Measurements from ENCODE around the gene TMEM26.

The TMEM26 gene

DNA sequence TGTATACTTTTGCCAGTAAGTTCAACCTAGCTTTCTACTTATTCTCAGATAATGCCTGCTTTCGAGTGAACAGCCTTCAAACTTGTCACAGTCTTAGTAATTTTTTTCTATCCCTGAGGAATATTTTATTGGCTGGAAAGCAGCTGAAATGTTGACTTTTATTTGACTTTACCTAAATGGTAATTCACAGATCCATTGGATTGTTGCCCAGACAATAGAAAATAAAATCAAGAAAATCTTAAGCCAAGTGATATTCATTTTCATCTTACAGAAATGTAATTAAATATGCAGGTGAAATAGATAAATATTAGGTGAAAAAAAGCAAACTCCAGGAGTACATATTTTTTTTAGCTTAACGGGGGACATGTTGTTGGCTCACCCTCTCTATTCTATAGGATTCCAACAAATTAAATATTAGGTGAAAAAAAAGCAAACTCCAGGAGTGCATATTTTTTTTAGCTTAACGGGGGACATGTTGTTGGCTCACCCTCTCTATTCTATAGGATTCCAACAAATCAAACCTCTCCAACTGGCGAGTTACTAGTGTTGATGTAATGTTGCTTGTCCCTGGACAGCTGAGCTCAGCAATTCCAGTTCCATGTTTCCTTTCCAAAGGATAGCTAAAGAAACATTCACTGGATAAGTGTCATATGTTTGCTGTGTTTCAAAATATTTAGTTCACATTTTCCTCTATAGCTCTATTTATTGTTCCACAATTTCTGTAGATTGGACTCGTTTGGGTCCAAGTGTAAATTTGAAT is 4.2 kb downstream of the TMEM26 start:
- H3K4me3 Mint-ChIP-seq, result no peak overlapping the region
- no peak overlapping the region for H3K27ac Mint-ChIP-seq
- peaks cover 29 to 32% of the 10 kb centered on the region in 2 donors for H3K27me3 Mint-ChIP-seq
- ATAC-seq (replicated peaks), result no peak
- no peaks in the 10 kb centered on the region for H3K36me3 Mint-ChIP-seq
- H3K9me3 Mint-ChIP-seq, result no peaks in the 10 kb centered on the region
- peaks cover 5 to 15% of the 10 kb centered on the region in 2 donors for H3K4me1 Mint-ChIP-seq
- no peak for DNase-seq

DNA sequence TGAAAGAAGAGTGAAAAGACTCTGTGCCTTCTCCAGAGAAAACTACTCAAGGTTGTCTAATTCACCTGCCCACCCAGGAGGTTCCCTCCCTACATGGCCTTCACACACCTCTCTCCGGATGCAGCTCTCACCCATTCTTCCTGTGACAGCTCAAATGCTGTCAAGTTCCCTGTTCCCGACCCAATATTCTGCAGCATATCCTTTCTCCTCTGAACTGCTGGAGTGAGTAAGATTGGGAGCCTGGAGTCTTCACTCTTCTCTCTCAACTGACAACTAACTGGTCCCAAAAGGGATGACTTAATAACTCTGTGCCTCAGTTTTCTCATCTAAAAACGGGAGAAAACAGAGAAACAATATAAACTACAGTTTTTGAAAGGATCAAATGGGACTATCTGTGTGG is 5.1 kb downstream of the TMEM26 start:
- H3K36me3 Mint-ChIP-seq, result no peaks in the 10 kb centered on the region
- no peak overlapping the region for H3K4me3 Mint-ChIP-seq
- H3K27me3 Mint-ChIP-seq, result peaks cover 21 to 25% of the 10 kb centered on the region in 2 donors
- DNase-seq, result no peak
- ATAC-seq (replicated peaks), result no peak
- no peaks in the 10 kb centered on the region for H3K9me3 Mint-ChIP-seq
- no peak overlapping the region for H3K27ac Mint-ChIP-seq
- peaks cover 5 to 11% of the 10 kb centered on the region in 2 donors for H3K4me1 Mint-ChIP-seq

DNA sequence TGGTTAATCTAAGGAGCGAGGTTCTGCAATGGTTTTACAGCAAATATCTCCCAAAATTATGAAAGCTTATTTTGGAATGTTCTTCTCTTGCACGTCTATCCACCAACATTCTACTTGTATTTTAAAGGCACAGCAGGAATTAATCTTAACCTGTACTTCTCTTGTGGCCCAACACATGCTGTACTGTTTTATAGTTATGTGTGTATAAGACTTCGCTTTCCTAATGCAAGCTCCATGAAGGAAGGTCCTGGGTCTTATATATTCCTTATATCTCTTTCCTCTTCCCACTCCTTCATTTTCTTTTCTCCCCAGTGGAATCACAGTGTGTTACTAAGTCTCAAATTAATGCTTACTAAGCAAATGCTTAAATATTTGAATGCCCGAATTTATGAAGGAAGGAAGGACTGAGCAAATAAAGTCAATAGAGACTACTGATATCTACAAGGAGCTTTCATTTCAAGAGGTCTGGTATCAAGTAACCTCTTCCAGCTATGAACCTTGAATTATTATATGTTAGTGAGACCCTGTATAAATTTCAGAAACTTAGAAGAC is 14.0 kb downstream of the TMEM26 start:
- Mint-ChIP-seq H3K27me3 (no peaks in the 10 kb centered on the region), H3K9me3 (no peaks in the 10 kb centered on the region), H3K27ac (no peak overlapping the region), H3K36me3 (no peaks in the 10 kb centered on the region), H3K4me3 (no peak overlapping the region), H3K4me1 (no peaks in the 10 kb centered on the region)
- DNase-seq (no peak), ATAC-seq (replicated peaks) (no peak)

DNA sequence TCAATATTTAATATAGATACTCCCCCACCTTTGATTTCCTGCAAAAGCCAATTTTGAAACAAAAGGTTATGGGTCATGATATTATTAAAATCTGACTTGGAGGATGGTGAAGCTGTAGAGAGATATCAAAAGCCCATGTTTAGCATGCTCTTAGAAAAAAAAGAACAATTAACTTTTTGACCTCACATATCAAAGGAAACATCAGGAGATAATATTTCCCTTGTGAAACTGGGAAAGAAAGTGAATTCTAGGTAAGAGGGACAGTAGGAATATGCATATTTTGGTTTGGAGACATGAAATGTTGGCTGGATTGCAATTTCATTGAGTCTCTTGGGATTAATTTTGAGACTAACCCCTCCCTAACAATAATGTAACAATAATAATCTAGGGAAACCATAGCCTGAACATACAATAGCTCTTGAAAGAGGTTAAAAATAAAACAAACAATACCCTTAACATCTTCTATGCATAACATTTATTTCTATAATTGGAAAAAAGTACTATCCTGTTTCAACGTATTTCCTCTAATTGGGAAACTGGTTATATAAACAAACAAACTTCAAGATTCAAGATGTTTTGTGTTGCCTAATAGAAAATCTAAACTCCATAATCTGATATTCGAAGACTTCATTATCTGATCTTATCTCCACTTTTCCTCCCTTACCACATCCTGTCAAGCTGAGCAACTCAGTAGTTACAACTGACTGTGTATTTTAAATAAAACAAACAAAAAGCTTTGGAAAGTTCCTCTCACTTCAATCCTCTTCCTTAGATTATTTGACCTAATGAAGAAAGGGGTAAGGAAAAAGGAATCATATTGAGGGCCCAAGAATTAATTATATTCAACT is 14.8 kb downstream of the TMEM26 start:
- Mint-ChIP-seq H3K36me3 (no peaks in the 10 kb centered on the region), H3K4me1 (no peaks in the 10 kb centered on the region), H3K4me3 (no peak overlapping the region), H3K9me3 (no peaks in the 10 kb centered on the region), H3K27me3 (no peaks in the 10 kb centered on the region), H3K27ac (no peak overlapping the region)
- DNase-seq (no peak), ATAC-seq (replicated peaks) (no peak)

DNA sequence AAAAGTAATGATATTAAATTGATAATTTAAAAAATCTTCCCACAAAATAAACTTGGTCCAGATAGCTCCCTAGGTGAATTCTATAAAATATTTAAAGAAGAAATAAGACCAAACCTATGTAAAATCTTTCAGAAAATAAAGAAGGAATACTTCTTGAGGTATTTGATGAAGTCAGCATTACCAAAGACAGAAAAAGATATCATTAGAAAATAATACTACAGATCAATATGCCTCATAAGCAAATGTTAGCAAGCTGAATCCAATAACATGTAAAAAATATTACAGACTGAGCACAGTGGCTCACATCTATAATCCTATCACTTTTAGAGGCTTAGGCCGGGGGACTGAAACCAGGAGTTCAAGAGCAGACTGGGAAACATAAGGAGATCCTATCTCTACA is 30.0 kb downstream of the TMEM26 start:
- Mint-ChIP-seq H3K4me3 (no peak overlapping the region), H3K36me3 (peaks cover 4 to 6% of the 10 kb centered on the region in 2 donors), H3K9me3 (peaks cover 21 to 22% of the 10 kb centered on the region in 2 donors), H3K4me1 (no peaks in the 10 kb centered on the region), H3K27me3 (peaks cover 3 to 12% of the 10 kb centered on the region in 2 donors), H3K27ac (no peak overlapping the region)
- no peak for ATAC-seq (replicated peaks)
- no peak for DNase-seq

DNA sequence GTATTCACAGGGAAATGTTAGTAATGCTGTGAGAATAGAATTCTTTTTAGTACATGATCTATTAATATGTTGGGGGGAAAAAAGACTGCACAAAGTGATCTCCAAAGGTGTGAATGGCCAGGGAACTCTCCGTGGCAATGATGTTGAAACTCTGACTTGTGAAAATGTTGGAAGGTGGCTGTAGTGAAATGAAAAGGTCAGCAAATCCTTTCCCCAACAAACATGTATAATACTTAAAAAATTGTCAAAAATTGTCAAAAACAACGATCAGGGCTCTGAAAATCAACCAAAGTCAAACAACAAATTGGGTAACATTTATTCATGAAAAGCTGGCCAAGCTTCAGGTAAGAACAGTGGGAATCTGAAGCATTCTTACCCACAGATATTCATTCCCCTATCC is 35.5 kb downstream of the TMEM26 start:
- Mint-ChIP-seq H3K27me3 (peaks cover 18 to 28% of the 10 kb centered on the region in 2 donors), H3K4me3 (no peak overlapping the region), H3K27ac (no peak overlapping the region), H3K9me3 (peaks cover 18 to 20% of the 10 kb centered on the region in 2 donors), H3K4me1 (no peaks in the 10 kb centered on the region), H3K36me3 (peaks cover 4 to 6% of the 10 kb centered on the region in 2 donors)
- ATAC-seq (replicated peaks), result no peak
- DNase-seq, result no peak

DNA sequence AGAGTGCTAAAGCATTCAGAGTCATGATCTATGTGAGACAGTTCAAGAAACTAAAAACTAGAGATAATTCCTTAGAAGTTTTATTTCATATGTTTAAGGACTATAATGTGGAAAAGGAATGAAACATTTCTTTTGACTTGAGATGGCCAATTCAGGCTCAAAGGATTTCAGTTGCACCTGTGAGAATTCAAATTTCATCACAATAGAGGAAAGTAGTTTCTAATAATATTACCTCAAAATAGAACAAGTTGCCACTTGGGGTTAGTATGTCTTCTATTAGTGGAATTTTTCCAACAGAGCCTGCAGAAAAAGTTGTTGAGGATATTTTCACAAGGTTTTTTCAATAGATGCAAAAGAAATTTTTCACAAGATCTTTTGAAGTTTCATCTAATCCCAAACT is 37.4 kb downstream of the TMEM26 start:
- Mint-ChIP-seq H3K4me3 (no peak overlapping the region), H3K36me3 (peaks cover 0 to 1% of the 10 kb centered on the region in 2 donors), H3K9me3 (peaks cover 10 to 12% of the 10 kb centered on the region in 2 donors), H3K27ac (no peak overlapping the region), H3K4me1 (no peaks in the 10 kb centered on the region), H3K27me3 (peaks cover 18 to 26% of the 10 kb centered on the region in 2 donors)
- no peak for ATAC-seq (replicated peaks)
- DNase-seq, result no peak

DNA sequence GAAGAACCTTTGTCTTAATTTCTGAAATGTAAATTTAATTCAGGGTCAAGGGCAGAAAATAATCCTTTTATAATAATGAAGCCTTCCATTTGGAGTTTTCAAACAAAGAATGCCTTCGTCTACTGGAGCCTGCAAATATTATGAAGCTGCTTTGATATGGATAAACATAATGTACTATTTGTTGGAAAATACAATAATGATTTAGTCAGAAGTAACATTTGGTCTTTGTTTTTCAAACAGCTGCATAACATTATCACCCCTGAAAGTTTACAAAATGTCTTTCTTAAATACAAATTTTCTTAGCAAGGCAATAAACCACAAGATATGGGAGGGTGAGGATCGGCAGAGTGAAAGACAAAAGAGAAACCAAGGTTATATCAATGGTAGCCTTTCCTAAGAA is 41.5 kb downstream of the TMEM26 start:
- Mint-ChIP-seq H3K4me3 (no peak overlapping the region), H3K27ac (no peak overlapping the region), H3K4me1 (no peaks in the 10 kb centered on the region), H3K9me3 (no peaks in the 10 kb centered on the region), H3K27me3 (peaks cover 15 to 17% of the 10 kb centered on the region in 2 donors), H3K36me3 (no peaks in the 10 kb centered on the region)
- DNase-seq (no peak), ATAC-seq (replicated peaks) (no peak)

DNA sequence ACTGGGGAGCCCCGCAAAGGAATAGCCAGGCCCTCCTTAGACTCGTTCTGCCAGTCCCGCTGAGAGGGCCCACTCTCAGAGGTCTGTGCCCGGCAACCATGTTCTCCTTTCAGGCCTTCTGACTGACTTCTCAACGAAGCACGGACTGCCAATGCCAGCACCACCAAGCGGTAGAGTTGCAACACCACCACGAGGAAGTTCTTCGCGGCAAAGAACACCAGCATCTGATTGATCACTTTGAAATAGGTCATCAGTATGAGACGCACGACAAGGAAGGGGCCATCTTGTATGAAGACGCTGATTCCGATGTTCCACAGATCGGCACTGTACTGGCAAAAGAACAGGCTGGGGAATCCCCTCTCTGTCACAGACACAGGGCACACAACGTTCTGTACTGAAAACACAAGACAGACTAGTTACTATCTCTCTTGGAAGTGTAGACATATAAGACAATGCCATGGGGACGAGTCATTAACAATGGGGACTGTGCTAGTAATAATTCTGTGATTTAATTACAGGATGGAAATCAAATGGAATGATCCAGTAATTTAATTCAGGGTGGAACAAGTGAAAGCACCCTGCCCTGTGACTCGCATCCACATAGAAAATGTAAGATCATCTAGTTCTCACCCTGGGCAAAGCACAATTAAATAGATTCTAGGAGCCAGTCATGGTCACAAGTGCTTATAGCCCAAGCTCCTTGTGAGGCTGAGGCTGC is 42.7 kb downstream of the TMEM26 start:
- DNase-seq (no peak), ATAC-seq (replicated peaks) (no peak)
- no peak overlapping the region for H3K4me3 Mint-ChIP-seq
- H3K4me1 Mint-ChIP-seq, result no peaks in the 10 kb centered on the region
- no peak overlapping the region for H3K27ac Mint-ChIP-seq
- no peaks in the 10 kb centered on the region for H3K9me3 Mint-ChIP-seq
- H3K36me3 Mint-ChIP-seq, result no peaks in the 10 kb centered on the region
- H3K27me3 Mint-ChIP-seq, result peaks cover 13 to 17% of the 10 kb centered on the region in 2 donors

DNA sequence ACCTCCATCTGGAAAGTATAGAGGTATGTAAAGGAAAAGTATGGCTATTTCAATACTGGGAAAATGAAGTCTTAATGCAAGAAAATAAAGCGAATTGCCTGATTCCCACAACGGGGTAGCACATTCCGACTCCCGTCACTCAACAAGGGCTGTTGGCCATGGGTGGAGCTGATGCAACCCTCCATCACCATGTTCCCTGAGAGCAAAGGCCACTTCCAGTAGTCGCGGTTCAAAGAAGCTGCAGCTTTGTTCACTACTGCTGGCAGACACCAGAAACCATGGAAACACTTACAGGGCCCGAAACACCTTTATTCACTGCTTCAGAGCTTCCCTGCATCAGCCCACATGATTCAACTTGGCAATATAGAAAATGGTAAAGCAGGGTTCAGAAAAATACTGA is 44.0 kb downstream of the TMEM26 start:
- Mint-ChIP-seq H3K4me3 (no peak overlapping the region), H3K27ac (no peak overlapping the region), H3K27me3 (peaks cover 6 to 12% of the 10 kb centered on the region in 2 donors), H3K36me3 (no peaks in the 10 kb centered on the region), H3K4me1 (no peaks in the 10 kb centered on the region), H3K9me3 (no peaks in the 10 kb centered on the region)
- no peak for DNase-seq
- no peak for ATAC-seq (replicated peaks)

DNA sequence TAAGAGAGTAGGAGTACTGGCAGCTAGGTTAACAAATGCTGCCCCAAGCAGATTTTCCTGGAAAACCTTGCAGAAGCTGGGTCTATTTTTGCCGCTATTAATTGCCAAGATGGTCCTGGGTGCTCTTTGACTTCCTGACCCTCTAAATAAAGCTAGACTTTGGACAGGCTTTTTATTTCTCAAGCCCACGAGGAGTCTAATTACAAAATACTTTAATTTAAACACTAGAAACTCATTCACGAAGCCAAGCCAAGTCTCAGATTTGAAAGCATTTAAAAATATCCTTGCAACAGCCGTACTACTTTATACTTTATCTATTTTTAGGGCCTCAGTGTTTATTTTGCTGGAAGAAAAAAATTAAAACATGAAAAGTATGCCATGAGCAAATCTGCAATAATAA is 45.1 kb downstream of the TMEM26 start:
- Mint-ChIP-seq H3K9me3 (no peaks in the 10 kb centered on the region), H3K27ac (no peak overlapping the region), H3K27me3 (peaks cover 0 to 6% of the 10 kb centered on the region in 2 donors), H3K4me1 (peaks cover 0 to 4% of the 10 kb centered on the region in 2 donors), H3K4me3 (no peak overlapping the region), H3K36me3 (no peaks in the 10 kb centered on the region)
- DNase-seq, result no peak
- ATAC-seq (replicated peaks), result no peak

DNA sequence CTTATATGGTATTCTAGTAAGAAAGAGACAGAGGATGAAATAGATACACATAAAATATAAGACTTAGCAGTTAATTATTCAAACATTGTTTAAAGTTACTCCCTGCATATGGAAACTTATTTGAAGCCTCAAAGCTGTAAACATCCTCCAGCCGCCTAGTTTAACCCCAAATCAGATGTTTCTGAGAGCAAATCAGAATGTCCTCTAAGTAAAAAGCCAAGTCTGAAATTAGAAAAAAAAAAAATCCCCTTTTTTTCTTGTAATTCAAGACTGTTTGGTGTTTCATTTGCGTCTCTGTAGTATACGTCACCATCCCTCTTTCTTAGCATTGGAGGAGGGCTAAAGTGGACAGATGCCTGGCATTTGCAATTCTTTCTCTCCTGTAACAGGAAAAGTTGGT is 46.4 kb downstream of the TMEM26 start:
- H3K4me1 Mint-ChIP-seq, result peaks cover 0 to 4% of the 10 kb centered on the region in 2 donors
- DNase-seq (no peak), ATAC-seq (replicated peaks) (no peak)
- peaks cover 0 to under 1% of the 10 kb centered on the region in 2 donors for H3K27me3 Mint-ChIP-seq
- no peaks in the 10 kb centered on the region for H3K9me3 Mint-ChIP-seq
- no peak overlapping the region for H3K4me3 Mint-ChIP-seq
- H3K36me3 Mint-ChIP-seq, result no peaks in the 10 kb centered on the region
- no peak overlapping the region for H3K27ac Mint-ChIP-seq

DNA sequence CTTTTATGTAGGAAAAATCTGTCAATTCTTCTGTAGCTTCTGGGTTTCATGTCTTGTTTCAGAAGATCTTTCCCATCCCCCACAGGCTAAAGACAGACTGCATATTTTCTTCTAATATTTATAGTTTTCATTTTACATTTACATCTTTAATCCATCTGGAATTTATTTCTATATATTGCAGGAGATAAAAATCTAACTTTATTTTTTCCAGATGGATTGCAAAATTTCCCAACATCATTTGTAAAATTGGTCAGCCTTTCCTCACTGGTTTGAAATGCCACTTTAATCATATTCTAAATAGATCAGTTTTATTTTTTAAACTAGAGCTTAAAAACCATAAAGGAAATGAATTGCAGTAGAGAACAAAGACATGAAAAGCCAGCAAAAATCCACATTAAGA is 46.9 kb downstream of the TMEM26 start:
- H3K27me3 Mint-ChIP-seq, result no peaks in the 10 kb centered on the region
- H3K36me3 Mint-ChIP-seq, result no peaks in the 10 kb centered on the region
- ATAC-seq (replicated peaks) (no peak), DNase-seq (no peak)
- H3K4me3 Mint-ChIP-seq, result no peak overlapping the region
- H3K27ac Mint-ChIP-seq, result no peak overlapping the region
- H3K4me1 Mint-ChIP-seq, result peaks cover 0 to 4% of the 10 kb centered on the region in 2 donors
- no peaks in the 10 kb centered on the region for H3K9me3 Mint-ChIP-seq

DNA sequence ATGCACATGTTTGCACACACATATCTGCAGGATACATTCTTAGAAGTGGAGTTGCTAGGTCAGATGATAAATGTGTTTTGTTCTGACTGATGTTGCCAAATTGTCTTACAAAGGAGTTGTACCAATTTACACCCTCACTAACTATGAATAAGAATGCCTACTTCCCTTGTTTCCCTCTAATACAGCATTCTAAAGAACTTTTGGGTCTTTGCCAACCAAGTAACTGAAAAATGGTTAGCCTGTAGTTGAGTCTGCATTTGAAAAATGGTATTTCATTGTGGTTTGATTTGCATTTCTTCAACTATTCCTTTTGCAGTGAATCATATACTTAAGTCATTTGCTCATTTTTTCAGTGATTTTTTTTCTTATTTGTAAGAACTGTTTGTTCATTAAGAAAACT is 48.4 kb downstream of the TMEM26 start:
- no peak overlapping the region for H3K27ac Mint-ChIP-seq
- H3K27me3 Mint-ChIP-seq, result no peaks in the 10 kb centered on the region
- no peaks in the 10 kb centered on the region for H3K36me3 Mint-ChIP-seq
- H3K4me3 Mint-ChIP-seq, result no peak overlapping the region
- ATAC-seq (replicated peaks), result no peak
- no peaks in the 10 kb centered on the region for H3K9me3 Mint-ChIP-seq
- peaks cover 0 to 4% of the 10 kb centered on the region in 2 donors for H3K4me1 Mint-ChIP-seq
- DNase-seq, result no peak

All from stimulated activated naive B cell treated with anti-CD40 and anti-IgM and Interleukin-4, amounts not matched to agents 10 μg/mL and 1 μg/mL and 100 μg/mL, for 72 hours (primary cell).